PFSK-1 (cell line): ENCODE results near the gene CCN5.

ENCODE experiments used
- FOXP2 ChIP-seq: optimal IDR thresholded peaks from 2 replicates; pipeline ENCODE3; 2011; ENCODE audit warnings: borderline replicate concordance, control low read depth, inconsistent platforms; ENCODE audit not compliant: insufficient read depth; ENCODE audit errors: extremely low read length, extremely low read depth
- POLR2AphosphoS5 ChIP-seq: IDR thresholded peaks from 2 replicates; pipeline ENCODE4 v1.6.1; 2012; ENCODE audit warnings: low read depth, mild to moderate bottlenecking, control low read depth, low read length, moderate library complexity
- REST ChIP-seq, 2 experiments: IDR thresholded peaks; 2 replicates each; pipeline versions ENCODE4 v1.6.1 to v1.8.0; 2011 to 2012; ENCODE audit warnings: low read depth in 2 of 2, low read length in 2 of 2, control low read depth in 1 of 2, inconsistent platforms in 1 of 2, mild to moderate bottlenecking in 1 of 2, moderate library complexity in 1 of 2; ENCODE audit not compliant: insufficient read depth in 1 of 2
- SIN3A ChIP-seq: IDR thresholded peaks from 2 replicates; pipeline ENCODE4 v1.6.1; 2012; ENCODE audit warnings: mild to moderate bottlenecking, low read length, moderate library complexity, borderline replicate concordance; ENCODE audit not compliant: insufficient read depth
- TAF1 ChIP-seq: IDR thresholded peaks from 2 replicates; pipeline ENCODE4 v1.6.1; 2012; ENCODE audit warnings: low read length, control low read depth, borderline replicate concordance; ENCODE audit not compliant: insufficient read depth

The CCN5 gene

DNA sequence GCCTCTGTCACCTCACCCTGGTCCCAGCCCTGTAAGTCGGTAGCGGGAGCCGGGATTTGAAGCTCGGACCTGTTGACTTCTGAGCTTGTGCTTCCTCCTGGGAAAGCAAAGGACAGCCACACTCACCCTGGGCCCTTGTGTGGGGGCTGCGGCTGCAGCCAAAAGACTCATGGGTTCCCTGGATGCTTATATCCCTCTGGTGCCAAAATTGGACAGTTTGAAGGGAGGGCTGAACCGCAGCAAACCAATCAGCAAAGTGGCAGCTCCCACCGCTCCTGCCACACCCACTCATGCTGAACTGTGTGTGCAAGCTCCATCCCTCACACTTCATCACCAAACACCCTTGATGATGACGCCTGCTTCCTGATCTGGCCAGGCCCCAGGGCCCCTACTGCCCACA is 3.9 kb upstream of the CCN5 start:
- TF ChIP-seq REST (IDR thresholded peaks at IDR 0.05; ENCODE audit: insufficient read depth in 1 of 2, low read depth in 2 of 2, low read length in 2 of 2), result no peak
- no peak for TF ChIP-seq SIN3A
- TF ChIP-seq FOXP2, result no peak
- TF ChIP-seq TAF1, result no peak
- no peak for TF ChIP-seq POLR2AphosphoS5

GRCh38 chr20:44714102-44714700 is 968 bp upstream of the CCN5 start:
- TF ChIP-seq POLR2AphosphoS5, result no peak
- TF ChIP-seq TAF1, result no peak
- TF ChIP-seq FOXP2, result no peak
- no peak for TF ChIP-seq SIN3A
- TF ChIP-seq REST (IDR thresholded peaks at IDR 0.05; ENCODE audit: insufficient read depth in 1 of 2, low read depth in 2 of 2, low read length in 2 of 2), result no peak

DNA sequence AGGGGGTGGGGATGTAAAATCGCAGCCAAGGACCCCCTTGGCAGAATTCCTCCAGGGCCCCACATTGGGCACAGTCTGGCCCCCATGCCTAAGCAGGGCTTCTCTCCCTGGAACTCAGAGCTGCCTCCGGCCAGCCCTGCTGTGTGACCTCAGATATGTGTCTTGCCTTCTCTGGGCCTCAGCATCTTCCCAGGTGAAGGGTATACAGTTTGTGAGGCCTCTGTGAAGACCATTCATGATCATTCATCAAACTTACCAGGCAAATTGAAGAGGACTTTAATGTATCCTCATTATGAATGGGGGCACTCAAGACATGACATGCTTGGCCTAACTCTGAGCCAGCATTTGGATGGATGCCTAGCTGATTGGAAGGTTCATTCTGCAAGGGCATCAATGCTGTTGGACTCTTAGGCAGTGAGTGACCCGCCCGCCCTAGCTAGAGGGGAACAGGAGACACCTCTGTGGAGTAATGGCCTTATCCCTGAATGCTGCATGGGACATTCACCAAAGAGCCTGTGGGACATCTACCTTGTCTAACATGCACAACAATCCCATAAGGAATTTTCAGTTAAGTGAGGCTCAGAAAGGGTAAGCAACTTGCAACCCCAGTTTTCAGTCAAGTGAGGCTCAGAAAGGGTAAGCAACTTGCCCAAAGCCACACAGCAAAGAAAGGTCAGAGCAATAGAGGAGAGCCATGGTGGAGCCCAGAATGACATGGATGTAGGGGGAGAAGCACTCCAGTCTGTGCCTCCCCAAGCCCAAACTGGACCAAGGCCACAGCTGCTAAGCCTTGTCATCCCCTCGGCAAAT is 535 bp downstream of the CCN5 start:
- TF ChIP-seq REST (IDR thresholded peaks at IDR 0.05; ENCODE audit: insufficient read depth in 1 of 2, low read depth in 2 of 2, low read length in 2 of 2), result no peak
- TF ChIP-seq POLR2AphosphoS5, result no peak
- no peak for TF ChIP-seq TAF1

GRCh38 chr20:44716309-44717106 is 1.3 kb downstream of the CCN5 start:
- TF ChIP-seq SIN3A (no peak), REST (IDR thresholded peaks at IDR 0.05; ENCODE audit: insufficient read depth in 1 of 2, low read depth in 2 of 2, low read length in 2 of 2) (no peak), TAF1 (no peak), POLR2AphosphoS5 (no peak)
